Mucosa of gallbladder (tissue), 1 donor: ENCODE measurements around the gene SVIL. TPM values are rescaled to one million over a fixed set of nuclear protein-coding genes. Genes with fewer than 3 reads are reported as not detected.
A peak's percentile ranks its signal among the peaks of the same experiment; 100 is the strongest.
"Not testable (repeated sequence)": the region's sequence is repeated elsewhere in the genome, so short reads cannot be mapped to it uniquely, and the experiment has no call there.

Source experiments
- DNase-seq: peaks from one replicate; pipeline ENCODE4 v3.0.0-alpha.2; 2020; ENCODE audit warnings: low spot score
- total RNA-seq: library from RNA; stranded (reverse); gene quantifications from one replicate; pipeline ENCODE4 v1.2.1, GENCODE V29; 2021
- donor health status: DM: no; HTN: no; CAD: no.

Gene SVIL
- total RNA-seq, 1 donor from 2014 or later: 284 TPM

- DNase-seq: no peak
These were observed 179.7 kb downstream of the SVIL start for GRCh38 chr10:29455095-29455494.

GRCh38 chr10:29454250-29454649, 180.5 kb downstream of the SVIL start:
- no peak for DNase-seq

GRCh38 chr10:29452546-29452945, 182.2 kb downstream of the SVIL start:
- no peak for DNase-seq

- DNase-seq: no peak
These were observed 182.8 kb downstream of the SVIL start for GRCh38 chr10:29451946-29452345.

GRCh38 chr10:29450405-29450804, 184.4 kb downstream of the SVIL start:
- DNase-seq: no peak

- DNase-seq: peak; percentile 86
These were observed 185.8 kb downstream of the SVIL start for GRCh38 chr10:29448756-29449592.

- DNase-seq: no peak
These were observed 186.6 kb downstream of the SVIL start for GRCh38 chr10:29448125-29448524.

GRCh38 chr10:29446327-29446726, 188.4 kb downstream of the SVIL start:
- no peak for DNase-seq

- DNase-seq: no peak
These were observed 190.8 kb downstream of the SVIL start for GRCh38 chr10:29443745-29444523.

- no peak for DNase-seq
These were observed 193.8 kb downstream of the SVIL start for GRCh38 chr10:29440981-29441380.

GRCh38 chr10:29439005-29439404, 195.8 kb downstream of the SVIL start:
- not testable (repeated sequence) for DNase-seq

- no peak for DNase-seq
These were observed 196.5 kb downstream of the SVIL start for GRCh38 chr10:29438271-29438670.

- no peak for DNase-seq
These were observed 196.9 kb downstream of the SVIL start for GRCh38 chr10:29437871-29438270.

- DNase-seq: no peak
These were observed 198.8 kb downstream of the SVIL start for GRCh38 chr10:29435809-29436501.

GRCh38 chr10:29434111-29434510, 200.7 kb downstream of the SVIL start:
- DNase-seq: no peak

- DNase-seq: no peak
These were observed 203.1 kb downstream of the SVIL start for GRCh38 chr10:29431711-29432110.

GRCh38 chr10:29430101-29430500, 204.7 kb downstream of the SVIL start:
- no peak for DNase-seq

- no peak for DNase-seq
These were observed 206.3 kb downstream of the SVIL start for GRCh38 chr10:29428486-29428885.

GRCh38 chr10:29427667-29428066, 207.1 kb downstream of the SVIL start:
- DNase-seq: no peak

GRCh38 chr10:29426420-29426819, 208.4 kb downstream of the SVIL start:
- DNase-seq: no peak

GRCh38 chr10:29424017-29424416, 210.8 kb downstream of the SVIL start:
- DNase-seq: no peak

- no peak for DNase-seq
These were observed 214.0 kb downstream of the SVIL start for GRCh38 chr10:29420744-29421143.
